Kidney epithelial cell (primary cell): ENCODE results near the gene UBN1. TPM values are rescaled to one million over a fixed set of nuclear protein-coding genes. Genes with fewer than 3 reads are reported as not detected.

Experiments
- DNase-seq: peaks from one replicate; pipeline ENCODE4 v3.0.0-alpha.2; 2010; ENCODE audit warnings: low read depth
- H3K27me3 ChIP-seq: 2 replicates; pipeline ENCODE4 v1.6.0; 2011; ENCODE audit warnings: low read length; ENCODE audit not compliant: control insufficient read depth, insufficient read depth
- H3K36me3 ChIP-seq: 2 replicates; pipeline ENCODE4 v1.5.1; 2011; ENCODE audit warnings: low read length; ENCODE audit not compliant: control insufficient read depth, insufficient read depth
- H3K4me3 ChIP-seq: 2 replicates; pipeline ENCODE4 v1.5.1; 2011; ENCODE audit warnings: low read depth, mild to moderate bottlenecking, control low read depth, low read length
- total RNA-seq: library from RNA; depleted of rRNA; stranded (reverse); fragments of >200 nt; gene quantifications from 2 replicates; pipeline ENCODE4 v1.2.3, GENCODE V29; 2015
- TF ChIP-seq, protein P1 (sequence below): IDR thresholded peaks from 2 replicates; pipeline ENCODE4 v1.5.1; 2011; ENCODE audit warnings: mild to moderate bottlenecking, moderate library complexity, low read length, control low read depth, inconsistent platforms; ENCODE audit not compliant: insufficient read depth, poor library complexity, severe bottlenecking

Gene UBN1
- total RNA-seq, 1 donor from 2014 or later: 33.3 TPM

DNA sequence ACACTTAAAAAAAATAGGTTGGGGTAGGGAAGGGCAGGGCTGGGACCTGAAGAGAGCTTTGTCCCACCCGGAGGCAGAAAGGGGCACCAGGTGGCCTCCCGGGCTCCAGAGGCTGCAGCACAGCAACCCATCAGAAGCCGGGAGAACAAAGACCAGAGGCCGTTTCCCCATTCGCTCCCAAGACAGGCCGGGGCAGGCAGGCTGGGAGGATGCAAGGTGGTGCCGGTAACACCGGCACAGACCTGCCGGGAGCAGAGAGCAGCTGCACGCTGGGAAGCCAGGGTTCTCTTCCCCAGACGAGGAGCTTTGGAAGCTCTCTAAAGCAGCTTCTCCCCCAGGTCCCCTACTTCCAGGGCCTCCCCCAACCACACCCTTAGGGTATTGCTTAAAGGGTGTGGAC lies 84.1 kb downstream of the UBN1 start:
- Histone ChIP-seq H3K4me3 (no peak overlapping the region), H3K27me3 (no peaks in the 10 kb centered on the region), H3K36me3 (no peaks in the 10 kb centered on the region)
- no peak for DNase-seq
- TF ChIP-seq, protein P1, sequence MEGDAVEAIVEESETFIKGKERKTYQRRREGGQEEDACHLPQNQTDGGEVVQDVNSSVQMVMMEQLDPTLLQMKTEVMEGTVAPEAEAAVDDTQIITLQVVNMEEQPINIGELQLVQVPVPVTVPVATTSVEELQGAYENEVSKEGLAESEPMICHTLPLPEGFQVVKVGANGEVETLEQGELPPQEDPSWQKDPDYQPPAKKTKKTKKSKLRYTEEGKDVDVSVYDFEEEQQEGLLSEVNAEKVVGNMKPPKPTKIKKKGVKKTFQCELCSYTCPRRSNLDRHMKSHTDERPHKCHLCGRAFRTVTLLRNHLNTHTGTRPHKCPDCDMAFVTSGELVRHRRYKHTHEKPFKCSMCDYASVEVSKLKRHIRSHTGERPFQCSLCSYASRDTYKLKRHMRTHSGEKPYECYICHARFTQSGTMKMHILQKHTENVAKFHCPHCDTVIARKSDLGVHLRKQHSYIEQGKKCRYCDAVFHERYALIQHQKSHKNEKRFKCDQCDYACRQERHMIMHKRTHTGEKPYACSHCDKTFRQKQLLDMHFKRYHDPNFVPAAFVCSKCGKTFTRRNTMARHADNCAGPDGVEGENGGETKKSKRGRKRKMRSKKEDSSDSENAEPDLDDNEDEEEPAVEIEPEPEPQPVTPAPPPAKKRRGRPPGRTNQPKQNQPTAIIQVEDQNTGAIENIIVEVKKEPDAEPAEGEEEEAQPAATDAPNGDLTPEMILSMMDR: no peak

Other genes with a start within 250 kb of the UBN1 start
- 8.9 and 15.3 TPM in 2 replicates for gene UBALD1, start 232.6 kb upstream of the UBN1 start, total RNA-seq
- gene MGRN1, start 222.7 kb upstream of the UBN1 start, total RNA-seq: 63.6 and 88.7 TPM in 2 replicates
- gene NUDT16L1, start 153.9 kb upstream of the UBN1 start, total RNA-seq: 19.1 and 36.1 TPM in 2 replicates
- 22.0 and 28.6 TPM in 2 replicates for gene ANKS3, start 113.2 kb upstream of the UBN1 start, total RNA-seq
- gene DNAAF8, start 112.9 kb upstream of the UBN1 start, total RNA-seq: 0.62 and 1.8 TPM in 2 replicates
- gene ZNF500, start 80.3 kb upstream of the UBN1 start, total RNA-seq: 5.8 and 10.5 TPM in 2 replicates
- gene SEPTIN12, start 59.1 kb upstream of the UBN1 start, total RNA-seq: not detected in 2 replicates
- 37.0 TPM in 1 of 2 replicates, not detected in the other for gene SMIM22, start 52.1 kb upstream of the UBN1 start, total RNA-seq
- 24.3 and 25.9 TPM in 2 replicates for gene ROGDI, start 44.8 kb upstream of the UBN1 start, total RNA-seq
- 42.7 and 57.5 TPM in 2 replicates for gene GLYR1, start 193 bp upstream of the UBN1 start, total RNA-seq
- gene PPL, start 89.7 kb downstream of the UBN1 start, total RNA-seq: 25.5 and 26.5 TPM in 2 replicates
- not detected in 2 replicates for gene SEC14L5, start 110.8 kb downstream of the UBN1 start, total RNA-seq
- 40.0 and 59.9 TPM in 2 replicates for gene NAGPA, start 186.5 kb downstream of the UBN1 start, total RNA-seq
- 1.0 TPM in 1 of 2 replicates, not detected in the other for gene C16orf89, start 218.5 kb downstream of the UBN1 start, total RNA-seq
- gene ALG1, start 224.4 kb downstream of the UBN1 start, total RNA-seq: 33.0 and 33.5 TPM in 2 replicates